22Rv1 (cell line): ENCODE results near the gene PACC1.

Experiments used
- CTCF ChIP-seq: fragments of 450-650 bp; IDR thresholded peaks from 2 replicates; pipeline ENCODE4 v1.5.1; 2017; ENCODE audit warnings: mild to moderate bottlenecking
- ZFX ChIP-seq: fragments of 450-650 bp; IDR thresholded peaks from 2 replicates; pipeline ENCODE4 v1.6.1; 2017; ENCODE audit warnings: antibody characterized with exemption, borderline replicate concordance

- no peak for TF ChIP-seq CTCF
- no peak for TF ChIP-seq ZFX
Observed at GRCh38 chr1:212326541-212326940, 88.1 kb downstream of the PACC1 start.
